Measurements from ENCODE around the gene MAP3K21. TPM values are rescaled to one million over a fixed set of nuclear protein-coding genes. Genes with fewer than 3 reads are reported as not detected.

Gene MAP3K21
- total and polyA plus RNA-seq, 2 of the 8 experiments (the other 6 are each of a cell fraction or from before 2014, with no cell fraction given): 21.2 to 21.8 TPM

GRCh38 chr1:233412812-233413211, 85.3 kb downstream of the MAP3K21 start:
- FAIRE-seq (no peak), DNase-seq (ENCODE audit: low read depth in 1 of 2, low spot score in 2 of 2) (no peak)

More at GRCh38 chr1:233412812-233413211, 85.3 kb downstream of the MAP3K21 start:
- H2BK5ac ChIP-seq (ENCODE audit: low read depth, low read length): no peak overlapping the region
- no peak overlapping the region for H3K18ac ChIP-seq (ENCODE audit: extremely low read depth, low read length)
- WGBS, 2 experiments (ENCODE audit: extremely low coverage in 1 of 2, insufficient coverage in 1 of 2, insufficient read length in 1 of 2, insufficient replicate concordance in 2 of 2, low coverage in 1 of 2, low lambda C conversion rate in 2 of 2, missing lambda C conversion rate in 1 of 2): 79% methylated on average over 2 of the region's 2 CpGs; no CpG with 5 or more reads in 1 of the 2 experiments
- no peak overlapping the region for H3K14ac ChIP-seq (ENCODE audit: insufficient read length)
- ChIA-PET CTCF (ENCODE audit: partially characterized antibody) (interaction anchor here (1.1 to 1.2 kb wide), 2 partner anchors 19 to 39 kb away, joined by 3 to 4 read pairs; no protein-coding TSS in a partner anchor), POLR2A (ENCODE audit: partially characterized antibody) (no interaction called here)
- no peak overlapping the region for H4K91ac ChIP-seq (replicated peaks; ENCODE audit: insufficient read length, low read length)
- no peak overlapping the region for H3K4me2 ChIP-seq (ENCODE audit: insufficient read depth in 1 of 2, low read depth in 2 of 2, low read length in 2 of 2)
- no peak overlapping the region for H4K8ac ChIP-seq (ENCODE audit: extremely low read depth, insufficient read depth, low read length)
- H3K23me2 ChIP-seq (ENCODE audit: low read depth, low read length): no peaks in the 10 kb centered on the region
- no peak overlapping the region for H3K27ac ChIP-seq (ENCODE audit: low read depth, low read length)
- H3K79me2 ChIP-seq (ENCODE audit: control insufficient read depth in 1 of 2, insufficient read depth in 2 of 2, low read length in 2 of 2): no peaks in the 10 kb centered on the region
- H2BK120ac ChIP-seq (replicated peaks; ENCODE audit: low read depth, low read length): no peak overlapping the region
- no peaks in the 10 kb centered on the region for H3K27me3 ChIP-seq (replicated peaks in 1 of 4; ENCODE audit: control insufficient read depth in 3 of 4, extremely low read depth in 1 of 4, insufficient read depth in 3 of 4, low read length in 3 of 4)
- no peak overlapping the region for H2AK5ac ChIP-seq (ENCODE audit: low read depth, low read length)
- H2AFZ ChIP-seq (ENCODE audit: low read length): no peak overlapping the region
- no peaks in the 10 kb centered on the region; a peak in 1 of 7 replicates for H3K4me1 ChIP-seq (replicated peaks in 1 of 4; ENCODE audit: control insufficient read depth in 3 of 4, insufficient read depth in 4 of 4, low read length in 3 of 4)
- no peak overlapping the region for H3K56ac ChIP-seq (replicated peaks; ENCODE audit: insufficient read length, low read depth, low read length)
- H2BK15ac ChIP-seq (ENCODE audit: low read length): no peak overlapping the region
- no peak overlapping the region for H3K23ac ChIP-seq (ENCODE audit: insufficient read length)
- no peak overlapping the region for H2BK12ac ChIP-seq (ENCODE audit: low read depth, low read length)
- H4K5ac ChIP-seq (ENCODE audit: insufficient read length, low read depth, low read length): no peak overlapping the region
- H2BK20ac ChIP-seq (ENCODE audit: low read length): no peak overlapping the region
- H3K4ac ChIP-seq (replicated peaks; ENCODE audit: insufficient read length, low read depth, low read length): no peak overlapping the region
- no peak overlapping the region for H3K9ac ChIP-seq (replicated peaks in 1 of 4; ENCODE audit: extremely low read depth in 1 of 4, low read depth in 3 of 4, low read length in 3 of 4)
- H3K9me3 ChIP-seq (ENCODE audit: insufficient read depth in 2 of 2, low read depth in 1 of 2, low read length in 1 of 2): 0 out of 4 replicates have a peak, but pooled peaks cover 0 to 3% of the 10 kb centered on the region in 2 experiments
- no peaks in the 10 kb centered on the region for H3K36me3 ChIP-seq (ENCODE audit: control insufficient read depth in 2 of 4, insufficient read depth in 4 of 4, low read length in 3 of 4)
- H4K20me1 ChIP-seq (replicated peaks in 1 of 2; ENCODE audit: control insufficient read depth in 1 of 2, insufficient read depth in 2 of 2, low read length in 2 of 2): no peaks in the 10 kb centered on the region
- no peaks in the 10 kb centered on the region for H3K79me1 ChIP-seq (ENCODE audit: low read depth, low read length)
- H3K4me3 ChIP-seq (ENCODE audit: extremely low read depth in 1 of 4, insufficient read depth in 2 of 4, low read depth in 3 of 4, low read length in 4 of 4): no peak overlapping the region
- no peak for TF ChIP-seq EGR1 (IDR thresholded peaks at IDR 0.05; ENCODE audit: borderline replicate concordance, low read depth, low read length)
- TF ChIP-seq CHD1 (IDR thresholded peaks at IDR 0.05; ENCODE audit: low read depth, low read length): no peak
- TF ChIP-seq NRF1 (IDR thresholded peaks at IDR 0.05; ENCODE audit: low read depth, low read length): no peak
- no peak for TF ChIP-seq CREB1 (IDR thresholded peaks at IDR 0.05)
- TF ChIP-seq RAD21 (IDR thresholded peaks at IDR 0.05 in 1 of 2, conservative IDR thresholded peaks at IDR 0.05 in 1 of 2; ENCODE audit: low read depth in 2 of 2, low read length in 2 of 2): no peak

Measured in H1 (cell line).